ENCODE results near the gene CTBS.

- no peak for TF ChIP-seq ELF4 (CRISPR knock-in tag; IDR thresholded peaks at IDR 0.05; ENCODE audit: low read depth)
- TF ChIP-seq E2F4 (CRISPR knock-in tag; IDR thresholded peaks at IDR 0.05; ENCODE audit: borderline replicate concordance, low read depth), result no peak
- no peak for TF ChIP-seq ESRRA (CRISPR knock-in tag; IDR thresholded peaks at IDR 0.05; ENCODE audit: borderline replicate concordance)
- no peak for TF ChIP-seq CTCF (IDR thresholded peaks at IDR 0.05)
- TF ChIP-seq ATF3 (CRISPR knock-in tag; conservative IDR thresholded peaks at IDR 0.05), result no peak
- no peak for TF ChIP-seq JUN (CRISPR knock-in tag; IDR thresholded peaks at IDR 0.05)
- TF ChIP-seq CREB1 (CRISPR knock-in tag; IDR thresholded peaks at IDR 0.05), result no peak
- no peak for TF ChIP-seq FOXK1 (CRISPR knock-in tag; IDR thresholded peaks at IDR 0.05)
- no peak for TF ChIP-seq CBFB (CRISPR knock-in tag; IDR thresholded peaks at IDR 0.05; ENCODE audit: low read depth)
- no peak for TF ChIP-seq SMAD3 (CRISPR knock-in tag; IDR thresholded peaks at IDR 0.05; ENCODE audit: borderline replicate concordance)
Observed at GRCh38 chr1:84550826-84551225, 23.4 kb downstream of the CTBS start.

Measured in WTC11 (cell line).